ENCODE data around the gene SERPINB6. TPM values are rescaled to one million over a fixed set of nuclear protein-coding genes. Genes with fewer than 3 reads are reported as not detected.

SERPINB6 gene
- total RNA-seq, 2 experiments from 2014 or later, result 55.2 to 56.0 TPM

GRCh38 chr6:2957696-2958330 is 13.6 kb downstream of the SERPINB6 start:
- Mint-ChIP-seq H3K27ac (no peak overlapping the region), H3K27me3 (no peaks in the 10 kb centered on the region), H3K9me3 (ENCODE audit: low read depth) (no peaks in the 10 kb centered on the region), H3K4me3 (no peak overlapping the region), H3K4me1 (peaks cover 2% of the 10 kb centered on the region), H3K36me3 (peaks cover 9% of the 10 kb centered on the region)
- DNase-seq, result no peak
- ATAC-seq, result no peak
- CTCF ChIA-PET, result interaction anchor here (1.4 kb wide), 1 partner anchor 15 kb away, joined by 3 read pairs; no protein-coding TSS in a partner anchor

- ATAC-seq, result no peak
- H3K27me3 Mint-ChIP-seq, result no peaks in the 10 kb centered on the region
- CTCF ChIA-PET, result no interaction called here
- H3K4me1 Mint-ChIP-seq, result peaks cover 3% of the 10 kb centered on the region
- H3K27ac Mint-ChIP-seq, result no peak overlapping the region
- DNase-seq, result peak; percentile 19
- peaks cover 13% of the 10 kb centered on the region for H3K36me3 Mint-ChIP-seq
- no peak overlapping the region for H3K4me3 Mint-ChIP-seq
- H3K9me3 Mint-ChIP-seq (ENCODE audit: low read depth), result no peaks in the 10 kb centered on the region
These were observed 14.3 kb downstream of the SERPINB6 start for GRCh38 chr6:2956930-2957685.

GRCh38 chr6:2953098-2953497 is 18.3 kb downstream of the SERPINB6 start:
- H3K4me3 Mint-ChIP-seq, result no peak overlapping the region
- no peak for DNase-seq
- no peaks in the 10 kb centered on the region for H3K27me3 Mint-ChIP-seq
- H3K9me3 Mint-ChIP-seq (ENCODE audit: low read depth), result no peaks in the 10 kb centered on the region
- ATAC-seq, result no peak
- peaks cover 3% of the 10 kb centered on the region for H3K4me1 Mint-ChIP-seq
- CTCF ChIA-PET, result interaction anchor here (0.6 to 4.1 kb wide), 23 partner anchors 10 to 203 kb away, joined by 3 to 41 read pairs (median 4); partner anchors contain the start of gene SERPINB6
- H3K36me3 Mint-ChIP-seq, result peaks cover 14% of the 10 kb centered on the region
- no peak overlapping the region for H3K27ac Mint-ChIP-seq

- peaks cover 16% of the 10 kb centered on the region for H3K36me3 Mint-ChIP-seq
- CTCF ChIA-PET, result interaction anchor here (0.6 to 4.1 kb wide), 27 partner anchors 9 to 203 kb away, joined by 3 to 41 read pairs (median 4); partner anchors contain the start of genes NQO2 and SERPINB6
- no peaks in the 10 kb centered on the region for H3K27me3 Mint-ChIP-seq
- H3K4me3 Mint-ChIP-seq, result no peak overlapping the region
- ATAC-seq (peak; percentile 64), DNase-seq (peak; percentile 59)
- H3K27ac Mint-ChIP-seq, result no peak overlapping the region
- no peaks in the 10 kb centered on the region for H3K9me3 Mint-ChIP-seq (ENCODE audit: low read depth)
- peaks cover 3% of the 10 kb centered on the region for H3K4me1 Mint-ChIP-seq
These were observed 18.7 kb downstream of the SERPINB6 start for GRCh38 chr6:2952557-2953095.

GRCh38 chr6:2951728-2952127 is 19.6 kb downstream of the SERPINB6 start:
- H3K4me1 Mint-ChIP-seq, result peaks cover 3% of the 10 kb centered on the region
- H3K36me3 Mint-ChIP-seq, result peaks cover 17% of the 10 kb centered on the region
- no peaks in the 10 kb centered on the region for H3K9me3 Mint-ChIP-seq (ENCODE audit: low read depth)
- no peak overlapping the region for H3K4me3 Mint-ChIP-seq
- no peak overlapping the region for H3K27ac Mint-ChIP-seq
- DNase-seq (peak; percentile 30), ATAC-seq (no peak)
- no peaks in the 10 kb centered on the region for H3K27me3 Mint-ChIP-seq
- CTCF ChIA-PET, result interaction anchor here (0.8 to 4.1 kb wide), 20 partner anchors 8 to 202 kb away, joined by 3 to 41 read pairs (median 4); partner anchors contain the start of gene NQO2

GRCh38 chr6:2950713-2951112 is 20.7 kb downstream of the SERPINB6 start:
- DNase-seq, result peak; percentile 15
- no peak for ATAC-seq
- Mint-ChIP-seq H3K4me1 (peaks cover 3% of the 10 kb centered on the region), H3K36me3 (peaks cover 17% of the 10 kb centered on the region), H3K27me3 (no peaks in the 10 kb centered on the region), H3K27ac (no peak overlapping the region), H3K4me3 (no peak overlapping the region), H3K9me3 (ENCODE audit: low read depth) (no peaks in the 10 kb centered on the region)
- CTCF ChIA-PET, result interaction anchor here (4.1 kb wide), 1 partner anchor 38 kb away, joined by 41 read pairs; no protein-coding TSS in a partner anchor

- ATAC-seq (no peak), DNase-seq (peak; percentile 27)
- Mint-ChIP-seq H3K9me3 (ENCODE audit: low read depth) (no peaks in the 10 kb centered on the region), H3K4me1 (peaks cover 3% of the 10 kb centered on the region), H3K36me3 (peaks cover 19% of the 10 kb centered on the region), H3K27me3 (peaks cover 8% of the 10 kb centered on the region), H3K4me3 (no peak overlapping the region), H3K27ac (no peak overlapping the region)
- CTCF ChIA-PET, result interaction anchor here (4.1 kb wide), 1 partner anchor 39 kb away, joined by 41 read pairs; no protein-coding TSS in a partner anchor
These were observed 21.8 kb downstream of the SERPINB6 start for GRCh38 chr6:2949536-2950083.

- DNase-seq (peak; percentile 16), ATAC-seq (no peak)
- Mint-ChIP-seq H3K4me1 (peaks cover 3% of the 10 kb centered on the region), H3K9me3 (ENCODE audit: low read depth) (no peaks in the 10 kb centered on the region), H3K27me3 (peaks cover 11% of the 10 kb centered on the region), H3K36me3 (peaks cover 16% of the 10 kb centered on the region), H3K27ac (no peak overlapping the region), H3K4me3 (no peak overlapping the region)
- CTCF ChIA-PET, result interaction anchor here (0.7 to 4.1 kb wide), 2 partner anchors 40 to 102 kb away, joined by 3 to 41 read pairs; no protein-coding TSS in a partner anchor
These were observed 22.2 kb downstream of the SERPINB6 start for GRCh38 chr6:2949121-2949520.

- H3K36me3 Mint-ChIP-seq, result peaks cover 15% of the 10 kb centered on the region
- CTCF ChIA-PET, result interaction anchor here (0.7 to 1.3 kb wide), 2 partner anchors 23 to 101 kb away, joined by 3 to 4 read pairs; partner anchors contain the start of gene SERPINB6
- no peaks in the 10 kb centered on the region for H3K9me3 Mint-ChIP-seq (ENCODE audit: low read depth)
- no peak overlapping the region for H3K27ac Mint-ChIP-seq
- ATAC-seq (no peak), DNase-seq (peak; percentile 23)
- H3K4me1 Mint-ChIP-seq, result peaks cover 3% of the 10 kb centered on the region
- H3K4me3 Mint-ChIP-seq, result no peak overlapping the region
- H3K27me3 Mint-ChIP-seq, result peaks cover 16% of the 10 kb centered on the region
These were observed 22.9 kb downstream of the SERPINB6 start for GRCh38 chr6:2948228-2949025.

- DNase-seq, result peak; percentile 14
- peaks cover 10% of the 10 kb centered on the region for H3K4me1 Mint-ChIP-seq
- CTCF ChIA-PET, result interaction anchor here (1.1 to 1.3 kb wide), 2 partner anchors 12 to 24 kb away, joined by 3 to 4 read pairs; partner anchors contain the start of gene SERPINB6
These were observed 23.9 kb downstream of the SERPINB6 start for GRCh38 chr6:2947445-2947844.

GRCh38 chr6:2945153-2945452 is 26.3 kb downstream of the SERPINB6 start:
- Mint-ChIP-seq H3K9me3 (ENCODE audit: low read depth) (no peaks in the 10 kb centered on the region), H3K4me1 (peaks cover 22% of the 10 kb centered on the region), H3K4me3 (no peak overlapping the region), H3K27ac (no peak overlapping the region), H3K27me3 (peaks cover 30% of the 10 kb centered on the region), H3K36me3 (peaks cover 13% of the 10 kb centered on the region)
- CTCF ChIA-PET, result interaction anchor here (1.1 to 4.2 kb wide), 4 partner anchors 10 to 154 kb away, joined by 3 to 16 read pairs (median 6); no protein-coding TSS in a partner anchor
- DNase-seq (peak; percentile 33), ATAC-seq (no peak)

More at GRCh38 chr6:2947445-2947844, 23.9 kb downstream of the SERPINB6 start:
- H3K27me3 Mint-ChIP-seq, result peaks cover 25% of the 10 kb centered on the region
- no peak for ATAC-seq
- H3K9me3 Mint-ChIP-seq (ENCODE audit: low read depth), result no peaks in the 10 kb centered on the region
- H3K4me3 Mint-ChIP-seq, result no peak overlapping the region
- H3K27ac Mint-ChIP-seq, result no peak overlapping the region
- H3K36me3 Mint-ChIP-seq, result peaks cover 10% of the 10 kb centered on the region

GRCh38 chr6:2944405-2945152 is 26.8 kb downstream of the SERPINB6 start:
- no peak overlapping the region for H3K27ac Mint-ChIP-seq
- peaks cover 17% of the 10 kb centered on the region for H3K36me3 Mint-ChIP-seq
- CTCF ChIA-PET, result interaction anchor here (1.1 to 4.2 kb wide), 8 partner anchors 8 to 153 kb away, joined by 3 to 16 read pairs (median 5); no protein-coding TSS in a partner anchor
- peaks cover 26% of the 10 kb centered on the region for H3K4me1 Mint-ChIP-seq
- H3K27me3 Mint-ChIP-seq, result peaks cover 30% of the 10 kb centered on the region
- DNase-seq (peak; percentile 15), ATAC-seq (no peak)
- H3K9me3 Mint-ChIP-seq (ENCODE audit: low read depth), result peaks cover 3% of the 10 kb centered on the region
- no peak overlapping the region for H3K4me3 Mint-ChIP-seq

Measured in activated CD8-positive, alpha-beta memory T cell treated with anti-CD3 and anti-CD28 coated beads, Interleukin-2, amount 10 ng/mL, durations not matched to agents 7 days and 5 days (primary cell).